Smooth muscle cell (in vitro differentiated cells): ENCODE measurements around the gene ONECUT3. TPM values are rescaled to one million over a fixed set of nuclear protein-coding genes. Genes with fewer than 3 reads are reported as not detected.

Experiments used
- DNase-seq: peaks from one replicate; lab custom pipeline; 2025; ENCODE audit not compliant: unreplicated experiment; lab: John Stamatoyannopoulos, UW
- H2AFZ ChIP-seq: fragments of 200-600 bp; sonication (generic); 2 replicates; pipeline ENCODE4 v1.6.0; 2016; ENCODE audit warnings: antibody characterized with exemption, low read depth, mild to moderate bottlenecking
- H3F3A ChIP-seq: fragments of 200-600 bp; sonication (generic); 2 replicates; pipeline ENCODE4 v1.6.0; 2017; ENCODE audit warnings: antibody characterized with exemption, low read depth
- H3K27ac ChIP-seq: fragments of 200-600 bp; sonication (generic); 2 replicates; pipeline ENCODE4 v1.5.1; 2016; ENCODE audit warnings: low read depth, mild to moderate bottlenecking
- H3K27me3 ChIP-seq: fragments of 200-600 bp; sonication (generic); 2 replicates; pipeline ENCODE4 v1.6.1; 2016; ENCODE audit warnings: low read depth, mild to moderate bottlenecking
- H3K36me3 ChIP-seq: fragments of 200-600 bp; sonication (generic); 2 replicates; pipeline ENCODE4 v1.5.1; 2016; ENCODE audit warnings: low read depth
- H3K4me1 ChIP-seq: fragments of 200-600 bp; sonication (generic); 2 replicates; pipeline ENCODE4 v1.5.1; 2016; ENCODE audit warnings: low read depth
- H3K4me2 ChIP-seq: fragments of 200-600 bp; sonication (generic); 2 replicates; pipeline ENCODE4 v1.6.0; 2016; ENCODE audit warnings: mild to moderate bottlenecking
- H3K4me3 ChIP-seq: fragments of 200-600 bp; sonication (generic); 2 replicates; pipeline ENCODE4 v1.5.1; 2016; ENCODE audit warnings: mild to moderate bottlenecking
- H3K79me2 ChIP-seq: fragments of 200-600 bp; sonication (generic); 2 replicates; pipeline ENCODE4 v1.6.0; 2016; ENCODE audit warnings: low read depth, mild to moderate bottlenecking
- H3K9ac ChIP-seq: fragments of 200-600 bp; sonication (generic); 2 replicates; pipeline ENCODE4 v1.6.0; 2016; ENCODE audit warnings: low read depth
- H3K9me3 ChIP-seq: fragments of 200-600 bp; sonication (generic); replicated peaks from 2 replicates; pipeline ENCODE4 v1.5.1; 2016; ENCODE audit warnings: low read depth
- H4K20me1 ChIP-seq: fragments of 200-600 bp; sonication (generic); 2 replicates; pipeline ENCODE4 v1.6.0; 2016; ENCODE audit warnings: low read depth
- WGBS: methylation state at CpG from one replicate; pipeline ENCODE4 v1.1.7; 2016; ENCODE audit warnings: low lambda C conversion rate; 5-methylcytosine and 5-hydroxymethylcytosine counted together
- polyA plus RNA-seq: library from polyadenylated mRNA; unstranded; fragments of >200 nt; fragmentation: Nextera tagmentation; extraction: Ambion mirVana; gene quantifications from 2 replicates; pipeline ENCODE4 v1.2.1, GENCODE V29; 2016
- total RNA-seq: library from RNA; depleted of rRNA; stranded (reverse); fragments of >200 nt; gene quantifications from 2 replicates; pipeline ENCODE4 v1.2.3, GENCODE V29; 2014
- TF ChIP-seq, protein P1 (sequence below): fragments of 200-600 bp; sonication (generic); IDR thresholded peaks from 2 replicates; pipeline ENCODE4 v1.5.1; 2017; ENCODE audit warnings: borderline replicate concordance, mild to moderate bottlenecking, antibody characterized with exemption; ENCODE audit not compliant: insufficient read depth, poor library complexity, severe bottlenecking

ONECUT3 gene
- total and polyA plus RNA-seq, 2 experiments from 2014 or later, result not detected

DNA sequence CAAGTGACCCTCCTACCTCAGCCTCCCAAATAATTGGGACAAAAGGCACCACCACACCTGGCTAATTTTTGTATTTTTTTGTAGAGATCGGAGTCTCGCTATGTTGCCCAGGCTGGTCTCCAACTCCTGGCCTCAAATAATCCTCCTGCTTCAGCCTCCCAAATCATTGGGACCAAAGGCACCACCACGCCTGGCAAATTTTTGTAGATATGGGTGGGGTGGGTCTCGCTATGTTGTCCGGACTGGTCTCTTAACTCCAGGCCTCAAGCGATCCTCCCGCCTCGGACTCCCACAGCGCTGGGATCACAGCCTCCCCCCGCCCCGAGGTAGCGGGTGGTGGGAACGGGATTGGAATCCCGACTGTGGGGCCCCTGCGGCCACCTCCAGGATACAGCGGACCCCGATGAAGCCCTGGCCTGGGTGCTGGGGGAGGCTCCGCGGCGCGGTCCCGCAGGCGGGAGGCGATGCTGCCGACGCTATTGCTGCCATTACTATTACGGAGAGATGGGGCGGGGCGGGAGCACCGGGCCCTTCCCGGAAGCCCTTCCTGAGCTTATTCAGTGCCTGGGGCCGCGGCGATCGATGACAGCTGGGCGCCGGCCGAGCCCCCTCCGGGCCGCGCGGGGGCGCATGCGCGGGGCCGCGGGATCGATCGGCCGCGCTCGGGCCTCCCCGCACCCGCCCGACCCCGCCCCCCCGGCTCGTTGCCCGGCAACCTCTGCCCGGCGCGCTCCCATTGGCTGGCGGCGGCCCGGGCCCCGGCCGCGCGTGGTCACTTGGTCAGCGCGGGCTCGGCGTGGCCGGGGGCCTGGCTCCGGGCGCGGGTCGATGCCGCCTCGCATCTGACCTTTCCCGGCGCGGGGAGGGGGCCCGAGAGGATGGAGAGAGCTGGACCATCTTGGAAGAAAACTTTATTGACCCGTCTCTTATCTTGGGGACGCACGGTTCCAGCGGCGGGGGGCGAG is 27.9 kb upstream of the ONECUT3 start:
- peak overlapping the region; percentile 96 for H3K4me2 ChIP-seq
- no peaks in the 10 kb centered on the region for H3K4me1 ChIP-seq
- H3K27ac ChIP-seq, result no peak overlapping the region
- DNase-seq, result peak; percentile 21
- 13% methylated on average over 56 of the region's 90 CpGs for WGBS
- H2AFZ ChIP-seq, result peak overlapping the region; percentile 100
- H3K27me3 ChIP-seq, result peaks cover 36% of the 10 kb centered on the region
- peak overlapping the region; percentile 78 for H3K4me3 ChIP-seq
- peak overlapping the region; percentile 60 for H3K9ac ChIP-seq
- no peaks in the 10 kb centered on the region for H3K36me3 ChIP-seq
- H3K9me3 ChIP-seq, result no peaks in the 10 kb centered on the region
- TF ChIP-seq, protein P1, sequence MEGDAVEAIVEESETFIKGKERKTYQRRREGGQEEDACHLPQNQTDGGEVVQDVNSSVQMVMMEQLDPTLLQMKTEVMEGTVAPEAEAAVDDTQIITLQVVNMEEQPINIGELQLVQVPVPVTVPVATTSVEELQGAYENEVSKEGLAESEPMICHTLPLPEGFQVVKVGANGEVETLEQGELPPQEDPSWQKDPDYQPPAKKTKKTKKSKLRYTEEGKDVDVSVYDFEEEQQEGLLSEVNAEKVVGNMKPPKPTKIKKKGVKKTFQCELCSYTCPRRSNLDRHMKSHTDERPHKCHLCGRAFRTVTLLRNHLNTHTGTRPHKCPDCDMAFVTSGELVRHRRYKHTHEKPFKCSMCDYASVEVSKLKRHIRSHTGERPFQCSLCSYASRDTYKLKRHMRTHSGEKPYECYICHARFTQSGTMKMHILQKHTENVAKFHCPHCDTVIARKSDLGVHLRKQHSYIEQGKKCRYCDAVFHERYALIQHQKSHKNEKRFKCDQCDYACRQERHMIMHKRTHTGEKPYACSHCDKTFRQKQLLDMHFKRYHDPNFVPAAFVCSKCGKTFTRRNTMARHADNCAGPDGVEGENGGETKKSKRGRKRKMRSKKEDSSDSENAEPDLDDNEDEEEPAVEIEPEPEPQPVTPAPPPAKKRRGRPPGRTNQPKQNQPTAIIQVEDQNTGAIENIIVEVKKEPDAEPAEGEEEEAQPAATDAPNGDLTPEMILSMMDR, result no peak
- H3F3A ChIP-seq, result no peaks in the 10 kb centered on the region
- no peaks in the 10 kb centered on the region for H4K20me1 ChIP-seq
- H3K79me2 ChIP-seq, result no peaks in the 10 kb centered on the region

DNA sequence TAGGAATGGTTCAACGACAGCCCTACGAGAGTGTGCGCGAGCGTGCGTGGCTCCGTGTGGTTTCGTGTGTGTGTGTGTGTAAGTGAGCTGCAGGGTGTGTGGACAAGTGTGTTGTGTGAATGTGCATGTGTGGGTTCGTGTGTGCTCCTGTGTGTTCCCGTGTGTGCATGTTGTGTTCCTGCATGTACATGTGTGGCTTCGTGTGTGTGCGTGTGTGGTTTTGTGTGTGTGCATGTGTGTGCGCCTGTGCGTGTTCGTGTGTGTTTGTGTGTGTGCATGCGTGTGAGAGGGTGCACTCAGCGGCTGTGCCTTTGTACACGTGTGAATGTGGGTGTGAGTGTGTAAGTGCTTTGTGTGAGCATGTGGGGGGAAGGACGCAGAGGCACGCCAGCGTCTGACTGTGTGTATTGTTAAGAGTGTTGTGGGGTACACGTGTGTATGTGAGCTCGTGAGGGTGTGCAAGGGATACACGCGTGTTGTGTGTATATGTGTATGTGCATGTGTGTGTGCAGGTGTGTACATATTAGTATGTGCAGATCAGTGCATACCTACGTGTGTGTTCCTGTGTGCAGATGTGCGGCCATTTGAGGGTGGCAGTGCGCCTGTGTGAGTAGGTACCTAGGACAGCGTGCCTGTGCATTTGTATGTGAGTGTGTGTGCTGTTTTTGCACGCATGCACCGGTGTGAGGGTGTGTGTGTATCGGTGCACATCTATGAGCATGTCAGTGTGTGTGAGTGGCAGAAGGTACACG is 24.3 kb upstream of the ONECUT3 start:
- no peaks in the 10 kb centered on the region for H4K20me1 ChIP-seq
- H3K4me1 ChIP-seq, result no peaks in the 10 kb centered on the region
- H3K4me3 ChIP-seq, result no peak overlapping the region
- no peaks in the 10 kb centered on the region for H3K9me3 ChIP-seq
- TF ChIP-seq, protein P1, result no peak
- no peak overlapping the region for H3K4me2 ChIP-seq
- H3K9ac ChIP-seq, result no peak overlapping the region
- H3K36me3 ChIP-seq, result no peaks in the 10 kb centered on the region
- H3K27ac ChIP-seq, result no peak overlapping the region
- 94% methylated on average over 33 of the region's 33 CpGs for WGBS
- no peak for DNase-seq
- H3F3A ChIP-seq, result no peaks in the 10 kb centered on the region
- no peaks in the 10 kb centered on the region for H3K79me2 ChIP-seq
- peaks cover 50% of the 10 kb centered on the region for H3K27me3 ChIP-seq
- H2AFZ ChIP-seq, result no peak overlapping the region

DNA sequence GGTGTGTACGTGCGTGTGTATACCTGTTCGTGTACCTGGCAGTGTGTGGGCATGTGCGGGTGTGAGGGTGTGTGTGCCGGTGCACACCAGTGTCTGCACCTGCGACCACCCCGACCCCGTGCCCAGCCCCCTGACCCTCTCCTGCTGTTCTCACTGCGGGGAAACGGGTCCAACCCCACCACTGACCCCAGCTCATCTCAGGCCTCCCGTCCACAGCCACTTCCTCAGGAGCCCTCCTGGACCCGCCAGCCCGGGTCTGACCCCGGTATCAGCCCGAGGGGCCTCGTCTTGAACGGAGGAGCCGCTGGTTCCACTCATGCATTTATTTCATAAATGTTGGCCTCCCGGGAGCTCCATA is 23.8 kb upstream of the ONECUT3 start:
- TF ChIP-seq, protein P1, result no peak
- H3K79me2 ChIP-seq, result no peaks in the 10 kb centered on the region
- H3K4me2 ChIP-seq, result no peak overlapping the region
- no peaks in the 10 kb centered on the region for H3K36me3 ChIP-seq
- H4K20me1 ChIP-seq, result no peaks in the 10 kb centered on the region
- no peaks in the 10 kb centered on the region for H3K4me1 ChIP-seq
- no peak overlapping the region for H3K9ac ChIP-seq
- no peak for DNase-seq
- no peak overlapping the region for H3K4me3 ChIP-seq
- 89% methylated on average over 18 of the region's 19 CpGs for WGBS
- no peak overlapping the region for H2AFZ ChIP-seq
- H3K27ac ChIP-seq, result no peak overlapping the region
- H3K9me3 ChIP-seq, result no peaks in the 10 kb centered on the region
- H3F3A ChIP-seq, result no peaks in the 10 kb centered on the region
- peaks cover 55% of the 10 kb centered on the region for H3K27me3 ChIP-seq
